Thyroid gland (tissue), 4 donors: ENCODE measurements around the gene LPCAT1. TPM values are rescaled to one million over a fixed set of nuclear protein-coding genes. Genes with fewer than 3 reads are reported as not detected.

ENCODE experiments used
- DNase-seq, 2 donors: peaks; one replicate each; pipeline ENCODE4 v3.0.0-alpha.2; 2019
- H3K27ac ChIP-seq, 3 donors: fragments of 200-600 bp; sonication (generic); 1 replicate in 2 of 3; 2 replicates in 1 of 3; pipeline ENCODE4 v1.5.1; 2016 to 2019; ENCODE audit warnings: mild to moderate bottlenecking in 1 of 3, moderate library complexity in 1 of 3
- H3K27me3 ChIP-seq: fragments of 200-600 bp; sonication (generic); one replicate; pipeline ENCODE4 v1.5.1; 2019
- H3K36me3 ChIP-seq, 2 donors: fragments of 200-600 bp; sonication (generic); one replicate each; pipeline ENCODE4 v1.5.1; 2016 to 2019
- H3K4me1 ChIP-seq, 2 donors: fragments of 200-600 bp; sonication (generic); one replicate each; pipeline ENCODE4 v1.5.1; 2017 to 2019
- H3K4me3 ChIP-seq, 3 donors: fragments of 200-600 bp; sonication (generic); replicated peaks in 1 of 3; 1 replicate in 2 of 3; 2 replicates in 1 of 3; pipeline ENCODE4 v1.5.1; 2016; ENCODE audit warnings: mild to moderate bottlenecking in 1 of 3
- H3K9me3 ChIP-seq: fragments of 200-600 bp; sonication (generic); one replicate; pipeline ENCODE4 v1.5.1; 2017
- POLR2A ChIP-seq, 2 donors: fragments of 450-650 bp; IDR thresholded peaks; one replicate each; pipeline ENCODE4 v1.6.1; 2017; ENCODE audit warnings: antibody characterized with exemption in 2 of 2, mild to moderate bottlenecking in 2 of 2, moderate library complexity in 1 of 2
- WGBS, 2 donors: methylation state at CpG; one replicate each; pipeline ENCODE4 v1.1.5; 2017; 5-methylcytosine and 5-hydroxymethylcytosine counted together
- intact Hi-C: fragments of 100-400 bp; cut with DNase I; formaldehyde crosslinking; loops from one replicate; pipeline ENCODE4 v1.15.1; 2023
- total RNA-seq, 4 donors: library from RNA; depleted of rRNA; stranded (reverse); fragments of >200 nt; gene quantifications; one replicate each; pipeline ENCODE4 v1.2.3, GENCODE V29; 2016
- TF ChIP-seq, protein P1 (sequence below), 6 experiments: fragments of 200-600 bp in 3 of 6; fragments of 450-650 bp in 3 of 6; sonication (generic) in 3 of 6; IDR thresholded peaks; one replicate each; pipeline ENCODE4 v1.5.1; 2016 to 2019; ENCODE audit warnings: antibody characterized with exemption in 6 of 6, mild to moderate bottlenecking in 2 of 6, inconsistent platforms in 1 of 6, moderate library complexity in 1 of 6

The LPCAT1 gene
- total RNA-seq, 4 donors from 2014 or later = 30.9 to 35.7 (median 33.3) TPM

DNA sequence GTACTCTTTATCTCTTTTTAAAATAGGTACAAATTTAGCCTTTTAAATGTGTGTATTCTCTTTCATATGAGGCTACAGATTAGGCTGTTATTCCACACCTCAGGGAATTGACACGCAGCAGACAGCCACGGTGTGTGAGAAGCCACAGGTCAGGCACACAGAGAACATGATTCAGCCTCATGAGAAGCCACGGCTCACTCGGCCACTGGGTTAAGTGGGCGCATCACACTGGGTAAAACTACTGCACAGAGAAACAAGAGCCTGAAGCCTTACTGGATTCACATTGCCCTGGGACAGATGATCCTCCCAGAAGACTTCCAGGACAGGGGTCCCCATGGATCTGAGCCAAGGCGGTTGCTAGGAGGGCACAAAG, 28.2 kb downstream of the LPCAT1 start:
- no peak for TF ChIP-seq POLR2A (IDR thresholded peaks at IDR 0.05)
- TF ChIP-seq, protein P1, sequence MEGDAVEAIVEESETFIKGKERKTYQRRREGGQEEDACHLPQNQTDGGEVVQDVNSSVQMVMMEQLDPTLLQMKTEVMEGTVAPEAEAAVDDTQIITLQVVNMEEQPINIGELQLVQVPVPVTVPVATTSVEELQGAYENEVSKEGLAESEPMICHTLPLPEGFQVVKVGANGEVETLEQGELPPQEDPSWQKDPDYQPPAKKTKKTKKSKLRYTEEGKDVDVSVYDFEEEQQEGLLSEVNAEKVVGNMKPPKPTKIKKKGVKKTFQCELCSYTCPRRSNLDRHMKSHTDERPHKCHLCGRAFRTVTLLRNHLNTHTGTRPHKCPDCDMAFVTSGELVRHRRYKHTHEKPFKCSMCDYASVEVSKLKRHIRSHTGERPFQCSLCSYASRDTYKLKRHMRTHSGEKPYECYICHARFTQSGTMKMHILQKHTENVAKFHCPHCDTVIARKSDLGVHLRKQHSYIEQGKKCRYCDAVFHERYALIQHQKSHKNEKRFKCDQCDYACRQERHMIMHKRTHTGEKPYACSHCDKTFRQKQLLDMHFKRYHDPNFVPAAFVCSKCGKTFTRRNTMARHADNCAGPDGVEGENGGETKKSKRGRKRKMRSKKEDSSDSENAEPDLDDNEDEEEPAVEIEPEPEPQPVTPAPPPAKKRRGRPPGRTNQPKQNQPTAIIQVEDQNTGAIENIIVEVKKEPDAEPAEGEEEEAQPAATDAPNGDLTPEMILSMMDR (IDR thresholded peaks at IDR 0.05) = no peak
- H3K4me3 ChIP-seq = no peak overlapping the region
- intact Hi-C loops = no loop called here
- peaks cover 0 to 3% of the 10 kb centered on the region in 2 donors for H3K36me3 ChIP-seq
- H3K27ac ChIP-seq = no peak overlapping the region
- WGBS, 2 donors = 77 to 84% methylated on average over 6 of the region's 6 CpGs
- no peak for DNase-seq
- H3K4me1 ChIP-seq = peaks cover 9 to 14% of the 10 kb centered on the region in 2 donors
- no peaks in the 10 kb centered on the region for H3K9me3 ChIP-seq
- H3K27me3 ChIP-seq = no peaks in the 10 kb centered on the region

DNA sequence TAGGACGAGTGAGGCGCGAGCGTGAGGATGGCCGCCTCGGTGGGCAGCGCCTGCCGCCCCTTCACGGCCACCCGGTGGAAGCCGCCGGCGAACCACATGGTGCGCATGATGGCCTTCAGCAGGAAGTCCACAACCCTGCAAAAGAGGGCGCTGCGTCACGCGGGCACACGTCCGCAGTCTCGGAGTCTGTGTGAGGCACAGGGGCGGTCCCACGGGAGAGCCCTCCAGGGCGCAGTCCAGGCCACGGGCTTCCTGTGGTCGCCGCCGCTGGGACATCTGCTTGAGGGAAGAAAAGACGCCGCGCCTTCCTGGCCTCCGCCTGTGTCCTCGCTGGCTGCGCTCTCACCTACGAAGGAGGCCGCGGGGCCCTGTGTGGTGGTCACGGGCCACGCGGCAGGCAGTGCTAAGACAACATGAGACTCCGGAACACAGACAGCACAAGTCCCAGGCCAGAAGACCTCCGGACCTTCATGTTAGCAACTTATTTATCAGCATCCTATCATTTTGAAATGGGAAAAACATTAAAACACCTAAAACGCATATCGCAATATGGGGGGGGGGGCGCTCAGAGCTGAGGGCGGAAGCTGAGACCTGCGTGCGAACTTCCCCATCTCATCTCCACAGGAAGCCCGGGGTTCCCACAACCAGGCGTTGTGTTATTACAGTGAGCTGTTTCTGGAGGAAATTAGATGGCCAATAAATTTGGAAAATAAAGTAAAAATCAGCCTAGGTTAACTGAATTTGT, 28.8 kb downstream of the LPCAT1 start:
- intact Hi-C loops = no loop called here

DNA sequence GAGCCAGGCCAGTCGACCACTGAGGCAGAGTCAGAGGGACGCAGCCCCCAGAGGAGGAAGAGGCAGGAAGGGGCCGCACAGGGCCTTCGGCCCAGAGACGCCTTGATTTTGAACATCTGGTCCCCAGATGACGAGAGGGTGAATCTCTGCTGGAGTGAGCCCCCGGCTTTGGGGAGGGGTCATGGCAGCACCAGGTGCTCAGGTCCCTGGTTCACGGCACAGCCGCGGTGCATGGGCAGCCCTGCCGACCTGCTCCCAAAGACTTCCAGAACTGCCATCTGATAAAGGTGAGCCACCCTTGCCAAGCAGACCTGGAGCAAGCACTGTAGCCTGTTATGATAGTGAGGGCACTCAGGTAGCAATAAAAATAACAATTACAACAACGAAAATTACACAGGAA, 29.8 kb downstream of the LPCAT1 start:
- Histone ChIP-seq H3K9me3 (no peaks in the 10 kb centered on the region), H3K36me3 (peaks cover 0 to 3% of the 10 kb centered on the region in 2 donors), H3K27me3 (no peaks in the 10 kb centered on the region), H3K27ac (no peak overlapping the region), H3K4me1 (peaks cover 9 to 11% of the 10 kb centered on the region in 2 donors), H3K4me3 (no peak overlapping the region)
- peak; percentile 45 to 64 for DNase-seq
- TF ChIP-seq POLR2A (IDR thresholded peaks at IDR 0.05) = no peak
- TF ChIP-seq, protein P1 (IDR thresholded peaks at IDR 0.05) = no peak
- intact Hi-C loops = no loop called here
- 51 to 67% methylated on average over 12 of the region's 12 CpGs for WGBS, 2 donors

More for the DNA sequence above, 28.8 kb downstream of the LPCAT1 start:
- no peaks in the 10 kb centered on the region for H3K9me3 ChIP-seq
- no peak overlapping the region for H3K27ac ChIP-seq
- TF ChIP-seq POLR2A (IDR thresholded peaks at IDR 0.05) = no peak
- TF ChIP-seq, protein P1 (IDR thresholded peaks at IDR 0.05) = no peak
- peaks cover 0 to 3% of the 10 kb centered on the region in 2 donors for H3K36me3 ChIP-seq
- WGBS, 2 donors = 95 to 97% methylated on average over 47 to 48 of the region's 50 CpGs
- H3K27me3 ChIP-seq = no peaks in the 10 kb centered on the region
- no peak for DNase-seq
- H3K4me1 ChIP-seq = peaks cover 9 to 11% of the 10 kb centered on the region in 2 donors
- no peak overlapping the region for H3K4me3 ChIP-seq

DNA sequence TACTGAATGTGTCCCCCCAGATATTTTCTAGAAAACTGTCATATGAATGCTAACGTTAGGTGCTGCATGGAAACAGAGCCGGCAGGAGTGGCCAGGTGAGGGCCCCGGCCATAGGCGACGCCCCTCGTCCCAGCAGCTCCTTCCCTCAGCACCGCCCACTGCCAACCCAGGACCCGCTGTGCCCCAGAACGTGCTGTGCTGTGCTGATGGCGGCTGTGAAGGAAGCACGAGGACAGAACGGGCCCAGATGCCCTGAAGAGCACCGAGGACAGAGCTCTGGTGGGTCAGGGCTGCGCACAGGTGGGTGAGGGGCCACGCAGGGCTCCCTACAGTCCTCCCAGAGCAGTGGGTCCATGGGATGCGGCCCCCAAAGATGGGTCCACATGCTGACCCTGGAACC, 30.3 kb downstream of the LPCAT1 start:
- DNase-seq = no peak
- no peak overlapping the region for H3K27ac ChIP-seq
- TF ChIP-seq POLR2A (IDR thresholded peaks at IDR 0.05) = no peak
- TF ChIP-seq, protein P1 (IDR thresholded peaks at IDR 0.05) = no peak
- intact Hi-C loops = no loop called here
- H3K27me3 ChIP-seq = no peaks in the 10 kb centered on the region
- 95 to 99% methylated on average over 13 to 16 of the region's 16 CpGs for WGBS, 2 donors
- no peak overlapping the region for H3K4me3 ChIP-seq
- H3K9me3 ChIP-seq = no peaks in the 10 kb centered on the region
- peaks cover 9 to 11% of the 10 kb centered on the region in 2 donors for H3K4me1 ChIP-seq
- H3K36me3 ChIP-seq = peaks cover 0 to 3% of the 10 kb centered on the region in 2 donors

DNA sequence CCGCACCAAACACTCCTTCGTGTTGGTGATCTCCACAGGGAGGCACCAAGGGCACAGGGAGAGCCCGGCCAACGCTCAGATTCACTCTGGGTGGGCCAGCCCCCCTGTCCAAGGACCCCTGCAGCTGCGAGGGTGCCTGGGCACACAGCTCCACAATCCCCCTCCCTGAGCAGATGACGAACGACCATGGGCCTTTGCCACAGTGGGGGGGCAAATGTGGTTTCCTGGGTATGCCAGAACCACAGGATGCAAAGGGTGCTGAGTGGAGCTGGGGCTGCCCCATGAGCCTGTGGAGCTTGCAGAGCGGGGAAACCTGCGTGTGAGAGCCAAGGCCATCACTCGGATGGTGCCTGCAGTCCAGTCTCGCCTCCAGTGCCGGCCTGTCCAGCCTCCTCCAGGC, 31.0 kb downstream of the LPCAT1 start:
- no peak for TF ChIP-seq POLR2A (IDR thresholded peaks at IDR 0.05)
- TF ChIP-seq, protein P1 (IDR thresholded peaks at IDR 0.05) = no peak
- H3K4me3 ChIP-seq = no peak overlapping the region
- intact Hi-C loops = no loop called here
- no peaks in the 10 kb centered on the region for H3K9me3 ChIP-seq
- H3K27ac ChIP-seq = no peak overlapping the region
- H3K27me3 ChIP-seq = no peaks in the 10 kb centered on the region
- 92 to 93% methylated on average over 11 to 12 of the region's 12 CpGs for WGBS, 2 donors
- peaks cover 3% of the 10 kb centered on the region in 2 donors for H3K36me3 ChIP-seq
- peaks cover 9 to 11% of the 10 kb centered on the region in 2 donors for H3K4me1 ChIP-seq
- DNase-seq = no peak
